DMS 273 treated with DMSO at 0.1 percent for 48 hours (cell line): ENCODE data around the gene SEBOX.
A peak's percentile ranks its signal among the peaks of the same experiment; 100 is the strongest.

ENCODE experiments used
- DNase-seq: peaks from one replicate; lab custom pipeline; 2025; lab: John Stamatoyannopoulos, UW

Gene SEBOX

DNA sequence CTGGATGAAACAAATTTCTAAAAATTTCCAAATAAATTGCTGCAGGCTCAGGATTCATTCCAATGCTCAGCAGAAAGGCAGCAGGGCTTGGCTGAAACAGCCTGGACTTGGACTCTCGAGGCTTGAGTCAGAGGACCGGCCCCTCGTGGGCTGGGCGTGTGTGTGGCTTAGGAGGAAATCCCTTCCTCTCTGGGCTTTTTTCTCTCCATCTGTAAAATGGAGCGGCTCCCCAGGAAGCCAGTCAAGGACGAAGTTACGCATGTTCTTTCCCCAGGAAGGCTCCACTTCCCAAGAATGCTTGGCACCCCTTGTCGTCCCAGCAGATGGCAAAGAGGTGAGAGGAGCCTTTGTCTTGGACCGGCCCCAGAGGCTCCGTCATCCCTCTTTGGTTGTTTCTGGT, 27.5 kb upstream of the SEBOX start:
- DNase-seq, result no peak

DNA sequence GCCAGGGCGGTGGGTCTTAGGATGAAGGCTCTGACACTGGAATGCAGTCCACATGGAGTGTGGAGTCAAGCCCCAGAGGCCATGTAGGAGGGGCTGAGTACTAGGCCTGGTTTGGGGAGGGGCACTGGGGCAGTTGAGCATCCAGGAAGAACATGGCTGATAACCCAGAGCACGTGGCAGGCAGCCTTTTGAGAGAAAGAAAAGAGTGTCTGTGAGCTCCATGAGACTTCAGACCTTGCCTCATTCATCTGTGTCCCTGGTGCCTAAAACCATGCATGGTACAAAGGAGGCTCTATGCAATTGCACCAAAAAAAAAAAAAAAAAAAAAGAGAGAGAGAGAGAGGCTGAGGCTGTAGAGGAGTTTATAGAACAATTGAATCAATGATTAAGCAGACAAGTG, 26.4 kb upstream of the SEBOX start:
- DNase-seq, result no peak

DNA sequence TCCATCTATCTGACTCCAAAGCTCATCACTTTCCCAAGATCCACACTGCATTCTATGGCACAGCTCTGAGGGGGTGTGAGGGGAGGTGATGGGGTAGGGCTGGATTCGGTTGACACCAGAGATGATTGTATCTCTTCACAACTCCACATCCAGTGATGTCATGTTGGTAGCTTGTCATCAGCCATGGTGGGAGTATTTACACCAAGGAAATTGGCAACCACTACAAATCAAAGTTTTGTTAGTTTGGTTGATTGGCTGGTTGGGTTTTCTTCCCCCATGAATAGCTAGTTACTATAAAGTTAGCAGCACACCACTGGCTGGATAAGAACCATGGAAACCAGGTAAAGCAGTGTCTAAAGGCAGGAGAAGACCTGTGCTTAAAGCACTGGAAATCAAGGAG, 26.0 kb upstream of the SEBOX start:
- no peak for DNase-seq

DNA sequence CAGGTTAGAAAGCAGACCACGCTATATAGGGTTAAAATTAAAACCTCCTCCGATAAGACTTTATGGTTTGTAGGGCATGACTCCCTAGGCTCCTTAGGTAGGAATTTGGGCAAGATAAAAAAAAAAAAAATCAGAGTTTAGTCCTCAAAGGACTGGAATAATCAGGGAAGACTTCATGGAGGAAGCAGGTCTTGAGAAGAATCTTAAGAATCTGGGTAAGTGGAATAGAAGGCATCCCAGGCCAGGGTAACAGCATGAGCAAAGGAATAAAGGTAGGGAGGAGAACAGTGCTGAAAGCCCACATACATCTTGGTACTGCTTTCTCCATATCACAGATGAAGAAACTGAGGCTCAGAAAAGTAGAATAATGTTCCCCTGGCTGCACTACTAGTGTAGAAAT, 25.6 kb upstream of the SEBOX start:
- DNase-seq, result no peak

DNA sequence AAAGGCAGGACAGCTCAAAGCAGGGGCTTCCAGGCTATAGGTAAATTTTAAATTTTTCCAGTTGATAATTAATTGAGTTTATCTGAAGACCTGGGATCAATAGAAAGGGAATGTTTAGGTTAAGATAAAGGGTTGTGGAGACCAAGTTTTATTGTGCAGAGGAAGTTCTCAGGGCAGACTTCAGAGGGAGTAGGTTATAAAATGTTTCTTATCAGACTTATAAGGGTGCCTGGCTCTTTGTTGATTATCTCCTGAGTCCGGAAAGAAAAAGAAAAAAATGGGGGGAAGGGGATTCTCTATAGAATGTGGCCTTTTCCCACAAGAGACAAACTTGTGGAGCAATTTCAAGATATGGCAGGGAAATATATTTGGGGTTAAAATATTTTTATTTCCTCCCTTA, 25.1 kb upstream of the SEBOX start:
- no peak for DNase-seq

DNA sequence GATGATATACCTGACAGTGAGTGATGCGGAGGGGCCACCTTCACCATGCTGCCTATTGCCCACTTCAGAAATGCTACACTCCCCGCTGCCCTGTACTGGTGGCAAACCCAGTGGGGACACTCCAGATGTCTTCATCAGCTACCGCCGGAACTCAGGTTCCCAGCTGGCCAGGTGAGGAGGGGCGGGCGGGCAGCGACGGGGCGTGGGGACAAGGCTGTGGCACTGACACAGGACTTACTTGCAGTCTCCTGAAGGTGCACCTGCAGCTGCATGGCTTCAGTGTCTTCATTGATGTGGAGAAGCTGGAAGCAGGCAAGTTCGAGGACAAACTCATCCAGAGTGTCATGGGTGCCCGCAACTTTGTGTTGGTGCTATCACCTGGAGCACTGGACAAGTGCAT, 23.1 kb upstream of the SEBOX start:
- DNase-seq, result no peak

DNA sequence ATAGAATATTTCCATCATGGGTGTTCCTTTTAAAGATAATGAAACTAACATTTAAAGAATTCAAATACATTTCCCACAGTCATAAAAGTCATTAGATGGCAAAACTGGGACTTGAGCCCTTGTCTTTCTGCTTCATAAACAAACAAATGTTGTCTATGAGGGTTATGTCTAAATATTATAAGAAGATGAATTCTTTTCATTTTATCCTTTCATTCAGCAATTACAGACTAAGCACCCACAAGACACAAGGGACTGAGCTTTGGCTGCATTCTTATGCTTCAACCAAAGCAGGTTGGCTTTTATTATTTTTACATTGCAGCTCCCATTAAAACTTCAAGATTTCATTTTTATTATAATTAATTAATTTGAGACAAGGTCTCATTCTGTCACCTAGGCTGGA, 21.4 kb upstream of the SEBOX start:
- DNase-seq, result no peak

DNA sequence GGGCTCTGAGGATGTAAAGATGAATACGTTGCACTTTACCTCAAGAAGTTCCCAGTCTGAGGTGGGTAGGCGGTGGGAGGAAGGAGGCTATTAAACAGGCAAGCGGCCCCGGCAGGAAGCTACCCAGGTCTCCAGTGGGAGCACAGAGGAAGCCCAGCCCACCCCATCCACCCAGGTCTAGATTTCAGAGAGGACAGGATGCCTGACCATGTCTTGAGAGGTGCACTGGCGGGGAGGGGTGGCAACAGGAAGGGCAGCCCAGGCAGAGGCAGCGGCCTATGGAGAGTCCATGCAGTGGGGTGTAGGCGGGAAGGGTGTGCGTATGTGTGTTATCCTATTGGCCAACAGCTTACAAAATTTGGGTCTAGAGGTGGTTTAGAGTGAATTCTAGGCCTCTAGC, 20.4 kb upstream of the SEBOX start:
- DNase-seq, result no peak

DNA sequence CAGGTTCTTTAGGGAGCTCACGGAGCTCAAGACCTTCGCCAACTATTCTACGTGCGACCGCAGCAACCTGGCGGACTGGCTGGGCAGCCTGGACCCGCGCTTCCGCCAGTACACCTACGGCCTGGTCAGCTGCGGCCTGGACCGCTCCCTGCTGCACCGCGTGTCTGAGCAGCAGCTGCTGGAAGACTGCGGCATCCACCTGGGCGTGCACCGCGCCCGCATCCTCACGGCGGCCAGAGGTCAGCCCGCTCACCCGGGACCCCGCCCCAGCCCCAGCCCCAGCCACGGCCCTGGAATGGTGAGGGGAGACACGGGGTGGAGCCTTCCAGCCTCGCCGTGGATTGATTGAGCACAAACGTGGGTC, 20.0 kb upstream of the SEBOX start:
- no peak for DNase-seq

DNA sequence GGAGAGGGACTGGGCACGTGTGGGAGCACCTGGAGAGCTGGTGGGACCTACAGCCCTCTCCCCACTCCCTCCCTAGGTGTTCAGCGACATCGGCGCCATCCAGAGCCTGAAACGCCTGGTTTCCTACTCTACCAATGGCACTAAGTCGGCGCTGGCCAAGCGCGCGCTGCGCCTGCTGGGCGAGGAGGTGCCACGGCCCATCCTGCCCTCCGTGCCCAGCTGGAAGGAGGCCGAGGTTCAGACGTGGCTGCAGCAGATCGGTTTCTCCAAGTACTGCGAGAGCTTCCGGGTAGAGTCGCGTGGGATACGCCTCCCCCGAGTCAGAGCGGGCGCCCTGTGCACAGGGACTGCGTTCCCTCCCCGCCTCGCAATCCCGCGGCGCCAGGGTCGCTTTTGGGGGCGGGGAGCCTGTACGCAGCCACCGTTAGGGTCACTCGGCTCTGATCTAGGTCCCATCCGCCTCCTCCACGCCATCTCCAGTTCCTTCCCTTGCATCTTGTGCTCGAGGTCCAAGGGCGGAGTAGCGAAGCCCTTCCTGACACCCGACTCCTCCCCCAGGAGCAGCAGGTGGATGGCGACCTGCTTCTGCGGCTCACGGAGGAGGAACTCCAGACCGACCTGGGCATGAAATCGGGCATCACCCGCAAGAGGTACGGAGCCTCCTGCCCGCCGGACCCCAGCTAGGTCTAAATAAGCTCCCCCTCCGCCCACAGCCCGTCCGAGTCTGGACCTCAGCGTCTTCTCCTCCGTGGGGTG, 19.5 kb upstream of the SEBOX start:
- no peak for DNase-seq

DNA sequence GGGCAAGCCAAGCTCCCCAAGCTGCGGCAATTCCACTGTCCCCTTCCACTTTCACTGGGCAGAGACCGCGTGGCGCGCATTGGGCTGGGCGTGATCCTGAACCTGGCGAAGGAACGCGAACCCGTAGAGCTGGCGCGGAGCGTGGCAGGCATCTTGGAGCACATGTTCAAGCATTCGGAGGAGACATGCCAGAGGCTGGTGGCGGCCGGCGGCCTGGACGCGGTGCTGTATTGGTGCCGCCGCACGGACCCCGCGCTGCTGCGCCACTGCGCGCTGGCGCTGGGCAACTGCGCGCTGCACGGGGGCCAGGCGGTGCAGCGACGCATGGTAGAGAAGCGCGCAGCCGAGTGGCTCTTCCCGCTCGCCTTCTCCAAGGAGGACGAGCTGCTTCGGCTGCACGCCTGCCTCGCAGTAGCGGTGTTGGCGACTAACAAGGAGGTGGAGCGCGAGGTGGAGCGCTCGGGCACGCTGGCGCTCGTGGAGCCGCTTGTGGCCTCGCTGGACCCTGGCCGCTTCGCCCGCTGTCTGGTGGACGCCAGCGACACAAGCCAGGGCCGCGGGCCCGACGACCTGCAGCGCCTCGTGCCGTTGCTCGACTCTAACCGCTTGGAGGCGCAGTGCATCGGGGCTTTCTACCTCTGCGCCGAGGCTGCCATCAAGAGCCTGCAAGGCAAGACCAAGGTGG, 16.3 kb upstream of the SEBOX start:
- DNase-seq, result no peak

DNA sequence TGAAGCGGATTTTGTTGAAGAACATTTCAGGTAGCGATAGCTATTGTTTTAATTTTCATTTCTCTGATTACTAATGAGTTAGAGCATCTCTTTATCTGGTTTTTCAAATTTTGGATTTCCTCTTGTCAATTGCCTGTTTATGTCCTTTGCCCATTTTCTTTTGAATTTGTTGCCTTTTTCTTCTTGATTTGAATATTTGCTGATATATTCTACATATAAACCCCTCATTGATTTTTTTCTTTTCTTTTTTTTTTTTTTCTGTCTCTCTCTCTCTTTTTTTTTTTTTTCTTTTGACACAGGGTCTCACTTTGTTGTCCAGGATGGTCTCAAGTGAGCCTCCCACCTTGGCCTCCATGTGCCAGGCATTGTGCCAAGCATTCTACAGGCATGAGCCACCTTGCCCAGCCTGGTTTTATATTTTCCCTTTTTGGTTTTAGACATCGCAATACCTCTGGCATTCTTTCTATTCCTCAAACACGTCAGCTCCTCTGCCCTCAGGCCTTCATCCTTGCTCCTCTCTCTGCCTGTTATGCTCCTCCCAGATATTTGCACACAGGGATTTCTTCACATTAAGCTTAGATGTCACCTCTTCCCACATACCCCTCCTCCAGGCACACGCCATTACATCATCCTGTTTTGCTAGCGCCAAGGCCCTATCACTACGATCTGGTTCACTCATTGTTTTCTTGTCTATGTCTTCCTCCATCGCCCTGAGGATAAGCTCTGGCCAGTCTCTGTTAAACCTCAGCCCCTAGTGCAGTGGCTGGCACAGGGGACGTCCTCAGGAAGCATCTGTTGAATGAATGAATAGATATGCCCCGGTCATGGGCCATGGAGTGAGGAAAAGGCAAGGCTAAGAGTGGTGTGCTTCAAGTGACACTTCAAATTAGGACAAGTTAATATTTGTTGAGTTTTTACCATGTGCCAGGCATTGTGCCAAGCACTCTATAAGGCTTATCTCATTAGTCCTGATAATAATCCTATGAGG, 15.1 kb upstream of the SEBOX start:
- DNase-seq, result no peak

DNA sequence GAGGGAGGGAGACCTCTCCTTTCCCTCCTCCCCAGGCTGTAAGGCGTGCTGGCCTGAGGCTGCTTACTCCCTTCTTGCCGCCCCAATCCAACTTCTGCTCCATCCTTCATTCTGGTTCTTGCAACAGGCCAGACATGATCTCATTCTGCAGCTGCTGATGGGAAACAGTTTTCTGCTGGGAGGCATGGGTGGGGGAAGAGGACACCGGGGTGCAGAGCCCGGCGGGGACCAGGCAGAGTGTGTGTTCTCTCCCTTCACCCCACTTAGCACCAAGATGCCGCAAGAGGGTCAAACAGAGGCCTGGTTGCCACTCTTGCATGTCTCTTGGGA, 7.9 kb upstream of the SEBOX start:
- DNase-seq, result no peak

DNA sequence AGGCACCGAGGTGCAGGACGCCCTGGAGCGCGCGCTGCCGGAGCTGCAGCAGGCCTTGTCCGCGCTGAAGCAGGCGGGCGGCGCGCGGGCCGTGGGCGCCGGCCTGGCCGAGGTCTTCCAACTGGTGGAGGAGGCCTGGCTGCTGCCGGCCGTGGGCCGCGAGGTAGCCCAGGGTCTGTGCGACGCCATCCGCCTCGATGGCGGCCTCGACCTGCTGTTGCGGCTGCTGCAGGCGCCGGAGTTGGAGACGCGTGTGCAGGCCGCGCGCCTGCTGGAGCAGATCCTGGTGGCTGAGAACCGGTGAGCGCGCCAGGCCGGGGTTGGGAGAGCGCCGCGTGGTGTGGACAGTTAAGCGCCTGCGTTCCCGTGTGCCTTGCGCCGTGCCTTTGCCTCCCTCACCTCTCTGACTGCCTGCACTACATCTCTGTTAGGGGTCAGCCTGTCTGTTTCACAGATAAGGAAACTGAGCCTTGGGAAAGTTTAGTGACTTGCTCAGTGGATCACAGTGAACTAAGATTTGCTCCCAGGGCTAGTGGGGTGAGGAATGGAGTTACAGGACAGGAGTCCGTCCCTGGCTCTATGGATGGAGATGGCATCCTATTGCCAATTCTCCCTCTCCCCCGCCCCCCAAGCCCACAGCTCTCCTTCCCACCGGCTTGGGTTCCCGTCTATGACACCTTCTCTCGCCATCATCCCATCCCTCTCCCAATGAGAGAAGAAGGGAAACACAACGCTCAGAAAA, 7.4 kb upstream of the SEBOX start:
- DNase-seq, result no peak

DNA sequence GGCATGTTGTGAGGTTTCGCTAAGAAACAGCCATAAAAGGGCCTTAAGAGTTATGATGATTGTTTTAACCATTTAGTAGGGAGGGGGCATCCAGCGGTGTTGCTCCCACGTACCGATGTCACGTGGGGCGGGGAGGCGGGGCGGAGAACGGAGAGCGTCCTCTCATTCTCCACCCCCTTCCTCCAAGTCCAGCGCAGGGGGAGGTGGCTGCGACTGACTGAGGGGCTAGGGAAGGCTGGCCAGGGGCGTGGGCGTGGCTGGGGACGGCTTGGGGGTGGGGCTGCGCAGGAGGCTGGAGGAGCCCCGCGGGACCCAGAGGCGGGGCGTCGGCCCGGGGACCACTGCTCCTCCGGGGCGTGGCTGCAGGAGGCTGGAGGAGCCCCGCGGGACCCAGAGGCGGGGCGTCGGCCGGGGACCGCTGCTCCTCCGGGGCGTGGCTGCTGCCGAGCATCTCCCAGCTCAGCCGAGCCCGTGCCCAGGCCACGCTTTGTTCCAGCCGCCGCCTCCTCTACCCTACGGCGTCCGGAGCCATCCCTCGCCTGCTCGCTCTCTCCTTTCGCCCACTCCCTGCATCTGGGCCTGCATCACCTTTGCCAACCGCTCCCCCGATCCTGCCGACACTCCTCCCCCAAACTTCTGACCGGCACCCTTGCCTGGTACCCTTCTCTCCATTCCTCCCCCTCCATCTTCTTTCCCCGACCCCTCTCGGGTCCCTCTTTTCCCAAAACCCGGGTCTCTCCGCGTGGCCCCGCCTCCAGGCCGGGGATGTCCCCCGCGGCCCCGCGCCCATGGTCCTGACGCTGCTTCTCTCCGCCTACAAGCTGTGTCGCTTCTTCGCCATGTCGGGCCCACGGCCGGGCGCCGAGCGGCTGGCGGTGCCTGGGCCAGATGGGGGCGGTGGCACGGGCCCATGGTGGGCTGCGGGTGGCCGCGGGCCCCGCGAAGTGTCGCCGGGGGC, 6.5 kb upstream of the SEBOX start, which contains the start of gene SARM1:
Gene SARM1, plus strand, starts transcription at position 450 of the 958 bp plus-strand sequence. Its CDS starts 339 bp downstream, at position 789.
- peak; percentile 83 for DNase-seq

DNA sequence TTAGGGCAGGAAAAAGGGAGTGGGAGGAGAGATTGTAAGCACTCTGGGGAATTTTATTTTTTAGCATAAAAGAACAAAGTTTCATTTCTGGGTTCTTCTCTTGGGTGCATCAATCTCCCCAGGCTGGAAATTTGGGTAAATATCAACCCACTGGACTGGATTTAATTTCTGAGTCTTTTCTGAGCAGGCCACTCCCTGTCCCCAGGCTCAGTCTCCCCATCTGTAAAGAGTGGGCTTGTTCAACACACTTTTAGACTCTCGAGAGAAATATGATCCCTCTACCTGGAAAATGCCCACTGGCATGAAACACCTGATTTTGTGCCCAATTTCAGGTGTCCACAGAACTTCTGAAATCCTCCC, 5.7 kb upstream of the SEBOX start:
- DNase-seq, result no peak

DNA sequence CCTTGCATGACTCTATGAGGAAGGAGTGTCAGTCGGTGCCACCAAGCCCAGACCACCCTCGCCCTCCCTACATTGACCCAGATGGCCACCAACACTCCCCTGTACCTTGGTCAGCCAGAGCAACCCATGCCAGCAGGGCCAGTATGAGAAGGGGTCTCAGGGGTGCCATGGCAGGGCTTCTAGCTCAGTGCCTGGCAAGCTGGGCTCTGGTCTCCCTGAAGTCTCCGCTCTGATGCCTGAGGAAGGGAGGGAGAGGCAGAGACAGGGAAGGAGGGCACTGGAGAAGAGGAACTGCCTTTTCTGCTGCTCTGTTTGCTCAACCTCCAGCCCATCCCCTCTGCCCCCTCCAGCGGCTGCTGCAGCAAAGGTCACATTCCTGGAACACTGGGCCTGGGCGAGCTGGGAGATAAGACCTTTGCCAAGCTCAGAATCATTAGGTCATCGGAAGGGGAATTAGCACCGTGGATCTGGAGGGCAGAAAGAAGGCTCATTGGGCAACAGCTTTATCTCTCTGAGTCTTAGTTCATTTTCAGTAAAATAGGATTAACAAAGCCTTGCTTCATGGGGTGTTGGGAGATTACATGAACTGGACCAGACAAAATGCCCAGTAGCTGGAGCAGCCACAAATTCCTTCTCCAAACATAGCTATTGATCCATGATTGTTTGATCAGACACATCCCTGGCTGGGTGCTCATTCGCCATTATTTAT, 5.2 kb upstream of the SEBOX start, which contains the start of gene VTN:
Gene VTN, minus strand, starts transcription at position 273 of the 709 bp plus-strand sequence. Its CDS starts 104 bp downstream, at position 169.
- DNase-seq, result no peak

DNA sequence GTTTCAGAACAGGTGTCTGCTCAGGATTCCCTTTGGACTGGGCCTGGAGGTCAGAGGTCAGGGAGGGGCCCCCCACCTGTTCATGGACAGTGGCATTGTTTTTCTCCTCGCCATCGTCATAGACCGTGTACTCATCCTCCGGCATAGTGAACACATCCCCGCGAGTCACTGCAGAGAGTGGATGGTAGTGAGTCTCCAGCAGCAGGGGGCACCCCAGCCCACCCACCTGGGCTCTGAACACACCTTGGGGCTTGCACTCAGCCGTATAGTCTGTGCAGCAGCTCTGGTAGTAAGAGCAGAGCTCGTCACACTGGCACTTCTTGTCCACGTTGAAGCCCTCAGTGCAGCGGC, 4.7 kb upstream of the SEBOX start:
- no peak for DNase-seq

DNA sequence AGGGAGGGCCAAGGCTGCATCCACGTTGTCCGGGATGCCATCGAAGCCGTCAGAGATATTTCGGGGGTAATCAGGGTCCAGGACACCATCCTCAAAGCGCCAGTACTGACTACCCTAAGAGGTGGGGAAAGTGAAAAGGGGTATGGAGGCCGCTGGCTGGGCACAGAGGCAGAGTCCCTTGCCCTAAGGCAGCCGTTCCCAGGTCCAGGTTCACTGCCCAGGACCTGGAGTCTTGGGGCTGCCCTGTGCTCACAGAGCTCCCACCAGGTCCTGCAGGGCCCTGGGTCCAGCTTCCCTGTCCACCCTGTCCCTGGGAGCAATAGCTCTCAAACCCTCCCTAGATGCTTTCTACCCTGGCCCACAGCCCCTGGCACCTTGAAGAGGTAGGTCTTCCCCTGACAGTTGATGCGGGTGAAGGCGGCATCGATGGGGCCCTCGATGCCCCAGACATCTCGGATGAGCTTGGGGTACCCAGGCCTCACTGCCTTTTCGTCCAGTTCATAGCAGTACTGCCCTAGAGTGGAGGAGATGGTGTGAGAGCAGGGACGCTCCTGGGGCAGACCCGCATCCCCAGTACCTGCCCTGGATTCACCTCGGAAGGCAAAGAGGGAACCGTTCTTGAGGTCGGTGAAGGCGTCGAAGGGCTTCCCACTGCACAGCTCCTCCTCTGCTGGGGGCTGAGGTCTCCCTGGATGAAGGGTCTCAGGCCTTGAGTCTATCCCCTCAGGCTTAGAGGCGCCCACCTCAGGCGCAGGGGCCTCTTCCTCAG, 4.1 kb upstream of the SEBOX start:
- DNase-seq, result no peak
